Measurements from ENCODE around the gene EHMT2. TPM values are rescaled to one million over a fixed set of nuclear protein-coding genes. Genes with fewer than 3 reads are reported as not detected.

The EHMT2 gene
- total and polyA plus RNA-seq, 2 of the 13 experiments (the other 11 are each of a cell fraction or from before 2014, with no cell fraction given), result 55.2 to 69.2 TPM

DNA sequence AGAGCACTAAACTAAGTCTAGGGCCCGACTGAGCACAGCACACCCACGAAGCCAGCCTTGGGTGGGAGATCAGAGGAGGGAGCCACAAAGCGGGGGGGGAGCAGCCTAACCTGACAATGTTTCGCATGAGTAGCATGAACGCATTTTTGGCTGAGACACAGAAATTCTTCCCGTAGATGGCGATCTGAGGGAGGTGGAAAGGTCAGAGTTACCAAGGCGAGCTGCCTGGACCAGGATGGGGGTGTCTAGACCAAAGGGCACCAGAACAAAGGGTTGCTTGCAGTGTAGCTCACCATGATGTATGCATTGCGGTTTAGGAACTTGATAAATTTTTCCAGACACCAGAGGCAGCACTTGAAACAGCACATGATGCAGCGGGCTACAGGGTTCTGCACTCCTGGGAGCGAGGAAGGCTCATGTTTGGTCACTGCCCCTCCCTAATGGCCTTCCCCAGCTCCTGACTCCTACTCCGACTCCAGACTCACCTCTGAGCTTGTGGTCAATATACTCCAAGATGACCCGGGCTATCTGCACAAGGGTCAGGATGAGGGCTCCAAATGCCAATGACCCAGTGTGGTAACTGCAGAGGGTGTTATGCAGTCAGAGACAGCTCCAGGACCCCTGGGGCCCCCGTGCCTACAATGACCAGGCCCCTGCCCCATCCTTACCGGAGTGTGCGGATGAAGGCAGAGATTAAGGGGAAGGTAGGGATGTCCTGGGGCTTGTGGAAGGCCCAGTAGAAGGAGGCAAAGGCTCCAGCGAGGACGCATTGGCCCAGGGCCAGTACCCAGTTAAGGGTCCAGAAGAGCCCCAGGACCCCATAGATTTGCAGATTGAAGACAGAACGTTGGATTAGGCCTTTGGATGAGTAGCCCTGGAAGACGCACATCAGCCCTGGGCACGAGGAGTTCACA is 32.0 kb downstream of the EHMT2 start (continued):
- TF ChIP-seq NCOA2 (CRISPR knock-in tag; IDR thresholded peaks at IDR 0.05) (peak; percentile 93), MTA1 (CRISPR knock-in tag; IDR thresholded peaks at IDR 0.05; ENCODE audit: borderline replicate concordance) (peak; percentile 86), ELF4 (CRISPR knock-in tag; IDR thresholded peaks at IDR 0.05; ENCODE audit: borderline replicate concordance) (no peak), ZNF782 (CRISPR knock-in tag; IDR thresholded peaks at IDR 0.05; ENCODE audit: borderline replicate concordance) (no peak), ZFP1 (CRISPR knock-in tag; IDR thresholded peaks at IDR 0.05) (no peak), ZKSCAN1 (IDR thresholded peaks at IDR 0.05; ENCODE audit: low read length) (peak; percentile 65), NFYC (CRISPR knock-in tag; IDR thresholded peaks at IDR 0.05) (peak; percentile 38; the same call in 1 of the 2 replicates), ZNF350 (CRISPR knock-in tag; IDR thresholded peaks at IDR 0.05; ENCODE audit: borderline replicate concordance, low read depth) (peak; percentile 95)
- TF ChIP-seq, protein P1, sequence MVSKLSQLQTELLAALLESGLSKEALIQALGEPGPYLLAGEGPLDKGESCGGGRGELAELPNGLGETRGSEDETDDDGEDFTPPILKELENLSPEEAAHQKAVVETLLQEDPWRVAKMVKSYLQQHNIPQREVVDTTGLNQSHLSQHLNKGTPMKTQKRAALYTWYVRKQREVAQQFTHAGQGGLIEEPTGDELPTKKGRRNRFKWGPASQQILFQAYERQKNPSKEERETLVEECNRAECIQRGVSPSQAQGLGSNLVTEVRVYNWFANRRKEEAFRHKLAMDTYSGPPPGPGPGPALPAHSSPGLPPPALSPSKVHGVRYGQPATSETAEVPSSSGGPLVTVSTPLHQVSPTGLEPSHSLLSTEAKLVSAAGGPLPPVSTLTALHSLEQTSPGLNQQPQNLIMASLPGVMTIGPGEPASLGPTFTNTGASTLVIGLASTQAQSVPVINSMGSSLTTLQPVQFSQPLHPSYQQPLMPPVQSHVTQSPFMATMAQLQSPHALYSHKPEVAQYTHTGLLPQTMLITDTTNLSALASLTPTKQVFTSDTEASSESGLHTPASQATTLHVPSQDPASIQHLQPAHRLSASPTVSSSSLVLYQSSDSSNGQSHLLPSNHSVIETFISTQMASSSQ (IDR thresholded peaks at IDR 0.05; ENCODE audit: low read depth), result peak; percentile 61; the same call in 1 of the 2 replicates
- TF ChIP-seq, protein P1 (CRISPR knock-in tag; IDR thresholded peaks at IDR 0.05; ENCODE audit: borderline replicate concordance), result peak; percentile 88
- TF ChIP-seq, protein P2, sequence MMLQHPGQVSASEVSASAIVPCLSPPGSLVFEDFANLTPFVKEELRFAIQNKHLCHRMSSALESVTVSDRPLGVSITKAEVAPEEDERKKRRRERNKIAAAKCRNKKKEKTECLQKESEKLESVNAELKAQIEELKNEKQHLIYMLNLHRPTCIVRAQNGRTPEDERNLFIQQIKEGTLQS (CRISPR knock-in tag; IDR thresholded peaks at IDR 0.05), result peak; percentile 52; the same call in 1 of the 2 replicates
- TF ChIP-seq, protein P3, sequence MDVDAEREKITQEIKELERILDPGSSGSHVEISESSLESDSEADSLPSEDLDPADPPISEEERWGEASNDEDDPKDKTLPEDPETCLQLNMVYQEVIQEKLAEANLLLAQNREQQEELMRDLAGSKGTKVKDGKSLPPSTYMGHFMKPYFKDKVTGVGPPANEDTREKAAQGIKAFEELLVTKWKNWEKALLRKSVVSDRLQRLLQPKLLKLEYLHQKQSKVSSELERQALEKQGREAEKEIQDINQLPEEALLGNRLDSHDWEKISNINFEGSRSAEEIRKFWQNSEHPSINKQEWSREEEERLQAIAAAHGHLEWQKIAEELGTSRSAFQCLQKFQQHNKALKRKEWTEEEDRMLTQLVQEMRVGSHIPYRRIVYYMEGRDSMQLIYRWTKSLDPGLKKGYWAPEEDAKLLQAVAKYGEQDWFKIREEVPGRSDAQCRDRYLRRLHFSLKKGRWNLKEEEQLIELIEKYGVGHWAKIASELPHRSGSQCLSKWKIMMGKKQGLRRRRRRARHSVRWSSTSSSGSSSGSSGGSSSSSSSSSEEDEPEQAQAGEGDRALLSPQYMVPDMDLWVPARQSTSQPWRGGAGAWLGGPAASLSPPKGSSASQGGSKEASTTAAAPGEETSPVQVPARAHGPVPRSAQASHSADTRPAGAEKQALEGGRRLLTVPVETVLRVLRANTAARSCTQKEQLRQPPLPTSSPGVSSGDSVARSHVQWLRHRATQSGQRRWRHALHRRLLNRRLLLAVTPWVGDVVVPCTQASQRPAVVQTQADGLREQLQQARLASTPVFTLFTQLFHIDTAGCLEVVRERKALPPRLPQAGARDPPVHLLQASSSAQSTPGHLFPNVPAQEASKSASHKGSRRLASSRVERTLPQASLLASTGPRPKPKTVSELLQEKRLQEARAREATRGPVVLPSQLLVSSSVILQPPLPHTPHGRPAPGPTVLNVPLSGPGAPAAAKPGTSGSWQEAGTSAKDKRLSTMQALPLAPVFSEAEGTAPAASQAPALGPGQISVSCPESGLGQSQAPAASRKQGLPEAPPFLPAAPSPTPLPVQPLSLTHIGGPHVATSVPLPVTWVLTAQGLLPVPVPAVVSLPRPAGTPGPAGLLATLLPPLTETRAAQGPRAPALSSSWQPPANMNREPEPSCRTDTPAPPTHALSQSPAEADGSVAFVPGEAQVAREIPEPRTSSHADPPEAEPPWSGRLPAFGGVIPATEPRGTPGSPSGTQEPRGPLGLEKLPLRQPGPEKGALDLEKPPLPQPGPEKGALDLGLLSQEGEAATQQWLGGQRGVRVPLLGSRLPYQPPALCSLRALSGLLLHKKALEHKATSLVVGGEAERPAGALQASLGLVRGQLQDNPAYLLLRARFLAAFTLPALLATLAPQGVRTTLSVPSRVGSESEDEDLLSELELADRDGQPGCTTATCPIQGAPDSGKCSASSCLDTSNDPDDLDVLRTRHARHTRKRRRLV (CRISPR knock-in tag; IDR thresholded peaks at IDR 0.05), result no peak
- TF ChIP-seq, protein P4, sequence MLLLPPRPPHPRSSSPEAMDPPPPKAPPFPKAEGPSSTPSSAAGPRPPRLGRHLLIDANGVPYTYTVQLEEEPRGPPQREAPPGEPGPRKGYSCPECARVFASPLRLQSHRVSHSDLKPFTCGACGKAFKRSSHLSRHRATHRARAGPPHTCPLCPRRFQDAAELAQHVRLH (CRISPR knock-in tag; IDR thresholded peaks at IDR 0.05; ENCODE audit: borderline replicate concordance, low read depth), result 0 out of 2 replicates have a peak, but pooled peaks have one; percentile 34
- TF ChIP-seq, protein P5, sequence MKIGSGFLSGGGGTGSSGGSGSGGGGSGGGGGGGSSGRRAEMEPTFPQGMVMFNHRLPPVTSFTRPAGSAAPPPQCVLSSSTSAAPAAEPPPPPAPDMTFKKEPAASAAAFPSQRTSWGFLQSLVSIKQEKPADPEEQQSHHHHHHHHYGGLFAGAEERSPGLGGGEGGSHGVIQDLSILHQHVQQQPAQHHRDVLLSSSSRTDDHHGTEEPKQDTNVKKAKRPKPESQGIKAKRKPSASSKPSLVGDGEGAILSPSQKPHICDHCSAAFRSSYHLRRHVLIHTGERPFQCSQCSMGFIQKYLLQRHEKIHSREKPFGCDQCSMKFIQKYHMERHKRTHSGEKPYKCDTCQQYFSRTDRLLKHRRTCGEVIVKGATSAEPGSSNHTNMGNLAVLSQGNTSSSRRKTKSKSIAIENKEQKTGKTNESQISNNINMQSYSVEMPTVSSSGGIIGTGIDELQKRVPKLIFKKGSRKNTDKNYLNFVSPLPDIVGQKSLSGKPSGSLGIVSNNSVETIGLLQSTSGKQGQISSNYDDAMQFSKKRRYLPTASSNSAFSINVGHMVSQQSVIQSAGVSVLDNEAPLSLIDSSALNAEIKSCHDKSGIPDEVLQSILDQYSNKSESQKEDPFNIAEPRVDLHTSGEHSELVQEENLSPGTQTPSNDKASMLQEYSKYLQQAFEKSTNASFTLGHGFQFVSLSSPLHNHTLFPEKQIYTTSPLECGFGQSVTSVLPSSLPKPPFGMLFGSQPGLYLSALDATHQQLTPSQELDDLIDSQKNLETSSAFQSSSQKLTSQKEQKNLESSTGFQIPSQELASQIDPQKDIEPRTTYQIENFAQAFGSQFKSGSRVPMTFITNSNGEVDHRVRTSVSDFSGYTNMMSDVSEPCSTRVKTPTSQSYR (CRISPR knock-in tag; IDR thresholded peaks at IDR 0.05; ENCODE audit: borderline replicate concordance), result peak; percentile 92

All from HepG2 (cell line).